ENCODE measurements around the gene PLCH1. TPM values are rescaled to one million over a fixed set of nuclear protein-coding genes. Genes with fewer than 3 reads are reported as not detected.

The PLCH1 gene
- total RNA-seq, 2 experiments from 2014 or later: 0.03 to 0.20 TPM

GRCh38 chr3:155407971-155408370 lies 336.9 kb downstream of the PLCH1 start:
- no peaks in the 10 kb centered on the region for H3K9me3 Mint-ChIP-seq
- H3K27me3 Mint-ChIP-seq: no peaks in the 10 kb centered on the region
- ATAC-seq (ENCODE audit: poor library complexity): no peak
- no peak for TF ChIP-seq CTCF (IDR thresholded peaks at IDR 0.05)
- POLR2A ChIA-PET: interaction anchor here (0.7 kb wide), 1 partner anchor 9 kb away, joined by 3 read pairs; no protein-coding TSS in a partner anchor
- CTCF ChIA-PET: no interaction called here
- no peak overlapping the region for H3K27ac Mint-ChIP-seq
- H3K27me3 ChIP-seq (ENCODE audit: control insufficient read depth in 1 of 2, insufficient read depth in 2 of 2, low read length in 2 of 2): no peaks in the 10 kb centered on the region
- no peaks in the 10 kb centered on the region for H3K9me3 ChIP-seq (ENCODE audit: control insufficient read depth in 1 of 2, insufficient read depth in 1 of 2, low read length in 2 of 2)
- no peaks in the 10 kb centered on the region for H3K36me3 Mint-ChIP-seq (ENCODE audit: low read depth)
- H3K4me3 ChIP-seq (ENCODE audit: low read length): no peak overlapping the region
- intact Hi-C loops (cut with DNase I, micrococcal nuclease): no loop called here
- H3K36me3 ChIP-seq (ENCODE audit: insufficient read depth, low read length): no peaks in the 10 kb centered on the region
- H3K27ac ChIP-seq (ENCODE audit: low read depth in 1 of 2, low read length in 2 of 2): no peak overlapping the region
- no peaks in the 10 kb centered on the region for H3K4me1 ChIP-seq (ENCODE audit: insufficient read depth, low read length)
- H3K4me1 Mint-ChIP-seq (ENCODE audit: low read depth): no peaks in the 10 kb centered on the region
- H3K4me3 Mint-ChIP-seq: no peak overlapping the region
- DNase-seq: no peak

GRCh38 chr3:155407331-155407730 lies 337.5 kb downstream of the PLCH1 start:
- H3K27ac Mint-ChIP-seq: no peak overlapping the region
- Histone ChIP-seq H3K4me1 (ENCODE audit: insufficient read depth, low read length) (no peaks in the 10 kb centered on the region), H3K9me3 (ENCODE audit: control insufficient read depth in 1 of 2, insufficient read depth in 1 of 2, low read length in 2 of 2) (no peaks in the 10 kb centered on the region), H3K27me3 (ENCODE audit: control insufficient read depth in 1 of 2, insufficient read depth in 2 of 2, low read length in 2 of 2) (no peaks in the 10 kb centered on the region), H3K27ac (ENCODE audit: low read depth in 1 of 2, low read length in 2 of 2) (no peak overlapping the region), H3K4me3 (ENCODE audit: low read length) (no peak overlapping the region), H3K36me3 (ENCODE audit: insufficient read depth, low read length) (no peaks in the 10 kb centered on the region)
- no peaks in the 10 kb centered on the region for H3K9me3 Mint-ChIP-seq
- ChIA-PET CTCF (no interaction called here), POLR2A (interaction anchor here (0.7 kb wide), 1 partner anchor 8 kb away, joined by 3 read pairs; no protein-coding TSS in a partner anchor)
- no peaks in the 10 kb centered on the region for H3K36me3 Mint-ChIP-seq (ENCODE audit: low read depth)
- intact Hi-C loops (cut with DNase I, micrococcal nuclease): no loop called here
- no peak for ATAC-seq (ENCODE audit: poor library complexity)
- no peak overlapping the region for H3K4me3 Mint-ChIP-seq
- TF ChIP-seq CTCF (IDR thresholded peaks at IDR 0.05): no peak
- H3K4me1 Mint-ChIP-seq (ENCODE audit: low read depth): no peaks in the 10 kb centered on the region
- H3K27me3 Mint-ChIP-seq: no peaks in the 10 kb centered on the region
- no peak for DNase-seq

- POLR2A ChIA-PET: no interaction called here
- no peaks in the 10 kb centered on the region for H3K27me3 Mint-ChIP-seq
- no peak overlapping the region for H3K4me3 ChIP-seq (ENCODE audit: low read length)
- H3K4me1 ChIP-seq (ENCODE audit: insufficient read depth, low read length): no peaks in the 10 kb centered on the region
- H3K27me3 ChIP-seq (ENCODE audit: control insufficient read depth in 1 of 2, insufficient read depth in 2 of 2, low read length in 2 of 2): no peaks in the 10 kb centered on the region
- no peak for TF ChIP-seq CTCF (IDR thresholded peaks at IDR 0.05)
- DNase-seq (no peak), ATAC-seq (ENCODE audit: poor library complexity) (no peak)
- no peak overlapping the region for H3K27ac ChIP-seq (ENCODE audit: low read depth in 1 of 2, low read length in 2 of 2)
- no peak overlapping the region for H3K27ac Mint-ChIP-seq
- no peaks in the 10 kb centered on the region for H3K9me3 ChIP-seq (ENCODE audit: control insufficient read depth in 1 of 2, insufficient read depth in 1 of 2, low read length in 2 of 2)
- no peaks in the 10 kb centered on the region for H3K36me3 Mint-ChIP-seq (ENCODE audit: low read depth)
- no peaks in the 10 kb centered on the region for H3K36me3 ChIP-seq (ENCODE audit: insufficient read depth, low read length)
- CTCF ChIA-PET: no interaction called here
- intact Hi-C loops (cut with DNase I, micrococcal nuclease): no loop called here
- H3K4me1 Mint-ChIP-seq (ENCODE audit: low read depth): no peaks in the 10 kb centered on the region
- no peak overlapping the region for H3K4me3 Mint-ChIP-seq
- no peaks in the 10 kb centered on the region for H3K9me3 Mint-ChIP-seq
These were observed 340.4 kb downstream of the PLCH1 start for GRCh38 chr3:155404486-155404885.

Data from CD4-positive, alpha-beta T cell (primary cell).